ENCODE data around the gene SNAPIN. TPM values are rescaled to one million over a fixed set of nuclear protein-coding genes. Genes with fewer than 3 reads are reported as not detected.
A peak's percentile ranks its signal among the peaks of the same experiment; 100 is the strongest.

Gene SNAPIN
- total RNA-seq, 4 donors from 2014 or later = 47.8 to 71.9 (median 63.3) TPM

- intact Hi-C loops (cut with DNase I) = no loop called here
- Histone ChIP-seq H3K4me3 (no peak overlapping the region), H3K4me1 (peaks cover 0 to 21% (median 6%) of the 10 kb centered on the region in 4 donors), H3K36me3 (peaks cover 17 to 31% (median 25%) of the 10 kb centered on the region in 4 donors), H3K9me3 (no peaks in the 10 kb centered on the region), H3K27me3 (no peaks in the 10 kb centered on the region), H3K27ac (replicated peaks in 1 of 4) (no peak overlapping the region)
- TF ChIP-seq CTCF (IDR thresholded peaks at IDR 0.05) (no peak), POLR2AphosphoS5 (IDR thresholded peaks at IDR 0.05) (peak in 1 of 2 donors; percentile 13), POLR2A (IDR thresholded peaks at IDR 0.05; ENCODE audit: low read depth) (no peak)
- DNase-seq (ENCODE audit: extremely low spot score) = no peak
- 30% methylated on average over 3 of the region's 3 CpGs for WGBS
Measured at GRCh38 chr1:153649137-153649862, 9.2 kb upstream of the SNAPIN start.

- Histone ChIP-seq H3K36me3 (peaks cover 16 to 26% (median 21%) of the 10 kb centered on the region in 4 donors), H3K4me1 (peaks cover 0 to 17% (median 3%) of the 10 kb centered on the region in 4 donors), H3K4me3 (no peak overlapping the region), H3K27me3 (no peaks in the 10 kb centered on the region), H3K9me3 (no peaks in the 10 kb centered on the region), H3K27ac (replicated peaks in 1 of 4) (no peak overlapping the region)
- TF ChIP-seq EP300 (IDR thresholded peaks at IDR 0.05) = no peak
- TF ChIP-seq CTCF (IDR thresholded peaks at IDR 0.05) = no peak
- no peak for TF ChIP-seq POLR2AphosphoS5 (IDR thresholded peaks at IDR 0.05)
- no peak for TF ChIP-seq POLR2A (IDR thresholded peaks at IDR 0.05; ENCODE audit: low read depth)
- WGBS = 83% methylated on average over 2 of the region's 2 CpGs
- intact Hi-C loops (cut with DNase I) = loop anchor here (10.0 kb wide), 1 partner anchor 75 kb away; no protein-coding TSS in a partner anchor
- DNase-seq (ENCODE audit: extremely low spot score) = no peak
Measured at GRCh38 chr1:153649863-153650235, 8.7 kb upstream of the SNAPIN start.

GRCh38 chr1:153651771-153652170, 6.7 kb upstream of the SNAPIN start:
- intact Hi-C loops (cut with DNase I) = loop anchor here (10.0 kb wide), 1 partner anchor 77 kb away; no protein-coding TSS in a partner anchor
- DNase-seq (ENCODE audit: extremely low spot score) = no peak
- 100% methylated on average over 1 of the region's 1 CpG for WGBS
- H3K27me3 ChIP-seq = no peaks in the 10 kb centered on the region
- peaks cover 0 to 16% (median 3%) of the 10 kb centered on the region in 4 donors for H3K4me1 ChIP-seq
- no peak for TF ChIP-seq CTCF (IDR thresholded peaks at IDR 0.05)
- no peak for TF ChIP-seq POLR2A (IDR thresholded peaks at IDR 0.05; ENCODE audit: low read depth)
- TF ChIP-seq EP300 (IDR thresholded peaks at IDR 0.05) = no peak
- no peak for TF ChIP-seq POLR2AphosphoS5 (IDR thresholded peaks at IDR 0.05)
- peaks cover 0 to 7% (median 1%) of the 10 kb centered on the region in 4 donors for H3K36me3 ChIP-seq
- H3K9me3 ChIP-seq = no peaks in the 10 kb centered on the region
- no peak overlapping the region for H3K27ac ChIP-seq (replicated peaks in 1 of 4)
- H3K4me3 ChIP-seq = no peak overlapping the region

- no peaks in the 10 kb centered on the region for H3K27me3 ChIP-seq
- TF ChIP-seq CTCF (IDR thresholded peaks at IDR 0.05) (no peak), POLR2A (IDR thresholded peaks at IDR 0.05; ENCODE audit: low read depth) (no peak), EP300 (IDR thresholded peaks at IDR 0.05) (no peak), POLR2AphosphoS5 (IDR thresholded peaks at IDR 0.05) (no peak)
- peak overlapping the region in 3 of 4 donors; percentile 8 to 46 (median 39) for H3K27ac ChIP-seq (replicated peaks in 1 of 4)
- no peak overlapping the region for H3K4me3 ChIP-seq
- H3K36me3 ChIP-seq = no peaks in the 10 kb centered on the region
- H3K4me1 ChIP-seq = peaks cover 0 to 16% (median 3%) of the 10 kb centered on the region in 4 donors
- DNase-seq (ENCODE audit: extremely low spot score) = no peak
- WGBS = 55% methylated on average over 3 of the region's 3 CpGs
- no peaks in the 10 kb centered on the region for H3K9me3 ChIP-seq
- intact Hi-C loops (cut with DNase I) = loop anchor here (10.0 kb wide), 1 partner anchor 78 kb away; no protein-coding TSS in a partner anchor
Measured at GRCh38 chr1:153652805-153653500, 5.5 kb upstream of the SNAPIN start.
